Heart left ventricle (tissue), 13 donors: ENCODE measurements around the gene KPNB1.

ENCODE experiments used
- POLR2A ChIP-seq, 2 donors: fragments of 450-650 bp; IDR thresholded peaks; one replicate each; pipeline ENCODE4 v1.6.1; 2017; ENCODE audit warnings: antibody characterized with exemption in 2 of 2, mild to moderate bottlenecking in 2 of 2, moderate library complexity in 2 of 2
- TF ChIP-seq, protein P1 (sequence below), 12 donors: fragments of 200-600 bp; sonication (generic) in 4 of 12; IDR thresholded peaks; one replicate each; pipeline versions ENCODE4 v1.5.0 to v1.8.0; 2018 to 2022; ENCODE audit warnings: antibody characterized with exemption in 12 of 12, mild to moderate bottlenecking in 5 of 12
- donor health status: ischemic (EF 13 %, LVEDD 7.1; RV severe dilation, severe dysfunction).
- donor health status: DM: no; HTN: yes; CAD: no.
- donor health status: DM: no; HTN: no; CAD: no.
- donor health status: ischemic (EF 25% LVEDD 6.9; RV normal size, moderate dysfunction).
- donor health status: ischemic (EF 25% LVEDD 5.7; RV mildly dilated, moderate dysfunction).
- donor health status: ischemic (EF 35%, LVEDD 5.7; RV mildly dilated, moderate dysfunction).
- donor health status: nonischemic (EF 11% LVEDD 7.7; RV severe dilation, severe dysfunction).
- donor health status: DM: yes; HTN: yes; CAD: no.
- donor health status: PGD.
- donor health status: ischemic (EF 29% LVEDD 5.4; RV normal size, mild dysfunction).
- donor health status: nonischemic (EF 23%, LVEDD 6.1; RV moderate dilation, normal function).

GRCh38 chr17:47729476-47729875 lies 79.8 kb downstream of the KPNB1 start:
- no peak for TF ChIP-seq POLR2A (IDR thresholded peaks at IDR 0.05)
- TF ChIP-seq, protein P1, sequence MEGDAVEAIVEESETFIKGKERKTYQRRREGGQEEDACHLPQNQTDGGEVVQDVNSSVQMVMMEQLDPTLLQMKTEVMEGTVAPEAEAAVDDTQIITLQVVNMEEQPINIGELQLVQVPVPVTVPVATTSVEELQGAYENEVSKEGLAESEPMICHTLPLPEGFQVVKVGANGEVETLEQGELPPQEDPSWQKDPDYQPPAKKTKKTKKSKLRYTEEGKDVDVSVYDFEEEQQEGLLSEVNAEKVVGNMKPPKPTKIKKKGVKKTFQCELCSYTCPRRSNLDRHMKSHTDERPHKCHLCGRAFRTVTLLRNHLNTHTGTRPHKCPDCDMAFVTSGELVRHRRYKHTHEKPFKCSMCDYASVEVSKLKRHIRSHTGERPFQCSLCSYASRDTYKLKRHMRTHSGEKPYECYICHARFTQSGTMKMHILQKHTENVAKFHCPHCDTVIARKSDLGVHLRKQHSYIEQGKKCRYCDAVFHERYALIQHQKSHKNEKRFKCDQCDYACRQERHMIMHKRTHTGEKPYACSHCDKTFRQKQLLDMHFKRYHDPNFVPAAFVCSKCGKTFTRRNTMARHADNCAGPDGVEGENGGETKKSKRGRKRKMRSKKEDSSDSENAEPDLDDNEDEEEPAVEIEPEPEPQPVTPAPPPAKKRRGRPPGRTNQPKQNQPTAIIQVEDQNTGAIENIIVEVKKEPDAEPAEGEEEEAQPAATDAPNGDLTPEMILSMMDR (IDR thresholded peaks at IDR 0.05): no peak
